HepG2 (cell line): Measurements from ENCODE around the gene NOL4L. TPM values are rescaled to one million over a fixed set of nuclear protein-coding genes. Genes with fewer than 3 reads are reported as not detected.

Experiments
- ATF7 ChIP-seq, 2 experiments: fragments of 450-650 bp in 1 of 2; sonication (generic) in 1 of 2; formaldehyde crosslinking in 1 of 2; IDR thresholded peaks; 2 replicates each; pipeline versions ENCODE4 v1.4.0 to v1.6.1; 2016 to 2020; ENCODE audit warnings: antibody characterized with exemption in 1 of 2, mild to moderate bottlenecking in 1 of 2, missing genetic modification reagents in 1 of 2
- CEBPG ChIP-seq: IDR thresholded peaks from 2 replicates; pipeline ENCODE4 v1.6.1; 2016
- HIVEP1 ChIP-seq: sonication (generic); formaldehyde crosslinking; IDR thresholded peaks from 2 replicates; pipeline ENCODE4 v1.4.0; 2020; ENCODE audit warnings: mild to moderate bottlenecking, missing genetic modification reagents
- KLF9 ChIP-seq: IDR thresholded peaks from 2 replicates; pipeline ENCODE4 v1.6.1; 2016; ENCODE audit warnings: low read depth
- MAFG ChIP-seq: sonication (generic); formaldehyde crosslinking; IDR thresholded peaks from 2 replicates; pipeline ENCODE4 v1.5.1; 2020; ENCODE audit warnings: mild to moderate bottlenecking, missing genetic modification reagents
- MXD4 ChIP-seq: IDR thresholded peaks from 2 replicates; pipeline ENCODE4 v1.6.1; 2016; ENCODE audit warnings: mild to moderate bottlenecking, missing biosample characterization, missing genetic modification reagents
- PBX2 ChIP-seq: IDR thresholded peaks from 2 replicates; pipeline ENCODE4 v1.6.1; 2016; ENCODE audit warnings: control low read depth
- PHF8 ChIP-seq: sonication (generic); formaldehyde crosslinking; IDR thresholded peaks from 2 replicates; pipeline ENCODE4 v1.5.0; 2020; ENCODE audit warnings: missing genetic modification reagents
- RBAK ChIP-seq: sonication (generic); formaldehyde crosslinking; IDR thresholded peaks from 2 replicates; pipeline ENCODE4 v1.5.1; 2020; ENCODE audit warnings: mild to moderate bottlenecking, missing genetic modification reagents
- SPEN ChIP-seq: sonication (generic); formaldehyde crosslinking; IDR thresholded peaks from 2 replicates; pipeline ENCODE4 v1.5.1; 2020; ENCODE audit warnings: low read depth, mild to moderate bottlenecking, missing genetic modification reagents
- SRF ChIP-seq: IDR thresholded peaks from 2 replicates; pipeline ENCODE4 v1.6.1; 2011; ENCODE audit warnings: mild to moderate bottlenecking, low read depth, low read length, moderate library complexity
- SRY ChIP-seq: sonication (generic); formaldehyde crosslinking; IDR thresholded peaks from 2 replicates; pipeline ENCODE4 v1.8.0; 2022; ENCODE audit warnings: mild to moderate bottlenecking, missing genetic modification reagents
- TRAFD1 ChIP-seq: sonication (generic); formaldehyde crosslinking; IDR thresholded peaks from 2 replicates; pipeline ENCODE4 v1.5.1; 2020; ENCODE audit warnings: missing genetic modification reagents, mild to moderate bottlenecking, borderline replicate concordance
- ZBTB2 ChIP-seq: sonication (generic); formaldehyde crosslinking; IDR thresholded peaks from 2 replicates; pipeline ENCODE4 v1.8.0; 2022; ENCODE audit warnings: low read depth, missing genetic modification reagents
- ZBTB7B ChIP-seq: sonication (generic); formaldehyde crosslinking; IDR thresholded peaks from 2 replicates; pipeline ENCODE4 v1.4.0; 2020; ENCODE audit warnings: missing genetic modification reagents
- ZEB1 ChIP-seq: IDR thresholded peaks from 2 replicates; pipeline ENCODE4 v1.6.1; 2012; ENCODE audit warnings: mild to moderate bottlenecking, low read depth, inconsistent platforms; ENCODE audit not compliant: insufficient replicate concordance
- ZNF143 ChIP-seq: sonication (generic); formaldehyde crosslinking; IDR thresholded peaks from 2 replicates; pipeline ENCODE4 v1.4.0; 2020; ENCODE audit warnings: missing genetic modification reagents
- ZNF256 ChIP-seq: sonication (generic); formaldehyde crosslinking; conservative IDR thresholded peaks from 2 replicates; pipeline ENCODE4 v1.4.0; 2020; ENCODE audit warnings: missing genetic modification reagents
- ZNF350 ChIP-seq: sonication (generic); formaldehyde crosslinking; IDR thresholded peaks from 2 replicates; pipeline ENCODE4 v1.4.0; 2020; ENCODE audit warnings: mild to moderate bottlenecking, low read depth, missing genetic modification reagents, borderline replicate concordance
- ZNF672 ChIP-seq: sonication (generic); formaldehyde crosslinking; IDR thresholded peaks from 2 replicates; pipeline ENCODE4 v1.8.1; 2022; ENCODE audit warnings: missing genetic modification reagents
- ZNF766 ChIP-seq: sonication (generic); formaldehyde crosslinking; IDR thresholded peaks from 2 replicates; pipeline ENCODE4 v1.5.0; 2020; ENCODE audit warnings: missing genetic modification reagents, borderline replicate concordance
- ZNF839 ChIP-seq: sonication (generic); formaldehyde crosslinking; IDR thresholded peaks from 2 replicates; pipeline ENCODE4 v1.4.0; 2020; ENCODE audit warnings: missing genetic modification reagents, mild to moderate bottlenecking, borderline replicate concordance
- ZSCAN30 ChIP-seq: sonication (generic); formaldehyde crosslinking; IDR thresholded peaks from 2 replicates; pipeline ENCODE4 v1.5.0; 2020; ENCODE audit warnings: mild to moderate bottlenecking, missing genetic modification reagents
- polyA plus RNA-seq, 8 experiments: library from polyadenylated mRNA; depleted of rRNA in 3 of 8; stranded (reverse) in 7 of 8; unstranded in 1 of 8; fragments of >200 nt; fragmentation: Illumina TruSeq in 4 of 8; extraction: Trizol in 4 of 8; gene quantifications; 2 replicates each; pipeline versions ENCODE4 v1.2.1 to v1.2.3, GENCODE V29; 2011 to 2016; ENCODE audit warnings: low read depth in 4 of 8, missing spikeins in 1 of 8, mixed read lengths in 1 of 8; ENCODE audit not compliant: insufficient read depth in 1 of 8
- total RNA-seq, 5 experiments: library from RNA; depleted of rRNA; stranded (reverse); fragments of >200 nt; fragmentation: Illumina TruSeq; extraction: Trizol; gene quantifications; 2 replicates each; pipeline ENCODE4 v1.2.3, GENCODE V29; 2016; ENCODE audit warnings: low read depth in 1 of 5

The NOL4L gene
- total and polyA plus RNA-seq, 2 of the 13 experiments (the other 11 are each of a cell fraction or from before 2014, with no cell fraction given) = 16.6 to 35.4 TPM

GRCh38 chr20:32521780-32522525 is 63.2 kb downstream of the NOL4L start (continued):
- no peak for TF ChIP-seq ZNF256 (CRISPR knock-in tag)
- 0 out of 2 replicates have a peak, but pooled peaks have one; percentile 59 for TF ChIP-seq KLF9 (CRISPR knock-in tag)
- no peak for TF ChIP-seq ZSCAN30 (CRISPR knock-in tag)
- peak; percentile 82; the same call in 1 of the 2 replicates for TF ChIP-seq MXD4
- TF ChIP-seq PBX2 (CRISPR knock-in tag) = no peak
- peak; percentile 69 for TF ChIP-seq HIVEP1
- TF ChIP-seq ZNF839 (CRISPR knock-in tag) = no peak
- TF ChIP-seq SPEN (CRISPR knock-in tag) = peak; percentile 82
- TF ChIP-seq TRAFD1 (CRISPR knock-in tag) = peak; percentile 26; the same call in 1 of the 2 replicates
- TF ChIP-seq PHF8 (CRISPR knock-in tag) = peak; percentile 30; the same call in 1 of the 2 replicates
- no peak for TF ChIP-seq ATF7 (IDR thresholded peaks at IDR 0.05)
- TF ChIP-seq ATF7 (CRISPR knock-in tag; IDR thresholded peaks at IDR 0.05) = no peak
- peak; percentile 60 for TF ChIP-seq CEBPG (CRISPR knock-in tag)
- TF ChIP-seq ZNF143 = no peak
- no peak for TF ChIP-seq ZNF766 (CRISPR knock-in tag)
- TF ChIP-seq ZNF350 (CRISPR knock-in tag) = peak; percentile 69
- no peak for TF ChIP-seq RBAK (CRISPR knock-in tag)
- TF ChIP-seq SRF = no peak
- TF ChIP-seq MAFG (CRISPR knock-in tag) = no peak
- peak; percentile 70; the same call in 1 of the 2 replicates for TF ChIP-seq ZBTB7B (CRISPR knock-in tag)
- TF ChIP-seq ZEB1 = no peak
- no peak for TF ChIP-seq ZBTB2 (CRISPR knock-in tag)
- TF ChIP-seq ZNF672 = no peak
- TF ChIP-seq SRY (CRISPR knock-in tag) = no peak
